NOMO-1 treated with DMSO at 0.1 percent for 48 hours (cell line): ENCODE results near the gene RAD50.
"Not testable (repeated sequence)": the region's sequence is repeated elsewhere in the genome, so short reads cannot be mapped to it uniquely, and the experiment has no call there.

Experiments
- DNase-seq: peaks from one replicate; lab custom pipeline; 2025; ENCODE audit not compliant: unreplicated experiment; lab: John Stamatoyannopoulos, UW

Gene RAD50

GRCh38 chr5:132629230-132629944, 72.6 kb downstream of the RAD50 start:
- DNase-seq: no peak

- not testable (repeated sequence) for DNase-seq
Observed at GRCh38 chr5:132633587-132633986, 76.8 kb downstream of the RAD50 start.

- no peak for DNase-seq
Observed at GRCh38 chr5:132635873-132636272, 79.1 kb downstream of the RAD50 start.

- DNase-seq: no peak
Observed at GRCh38 chr5:132637241-132637640, 80.5 kb downstream of the RAD50 start.

GRCh38 chr5:132639706-132640130, 82.9 kb downstream of the RAD50 start:
- no peak for DNase-seq

GRCh38 chr5:132640613-132641012, 83.8 kb downstream of the RAD50 start:
- no peak for DNase-seq

- no peak for DNase-seq
Observed at GRCh38 chr5:132641241-132641723, 84.5 kb downstream of the RAD50 start.

GRCh38 chr5:132641841-132642240, 85.1 kb downstream of the RAD50 start:
- DNase-seq: no peak

- DNase-seq: no peak
Observed at GRCh38 chr5:132644177-132644576, 87.4 kb downstream of the RAD50 start.

GRCh38 chr5:132646583-132647266, 89.9 kb downstream of the RAD50 start:
- DNase-seq: no peak

GRCh38 chr5:132647473-132647872, 90.7 kb downstream of the RAD50 start:
- no peak for DNase-seq

GRCh38 chr5:132648355-132648754, 91.6 kb downstream of the RAD50 start:
- no peak for DNase-seq

- no peak for DNase-seq
Observed at GRCh38 chr5:132651838-132652469, 95.2 kb downstream of the RAD50 start.

GRCh38 chr5:132653716-132654115, 96.9 kb downstream of the RAD50 start:
- DNase-seq: no peak

GRCh38 chr5:132655821-132656773, 99.3 kb downstream of the RAD50 start:
- no peak for DNase-seq

- DNase-seq: no peak
Observed at GRCh38 chr5:132656774-132657355, 100.1 kb downstream of the RAD50 start.

GRCh38 chr5:132657676-132658380, 101.1 kb downstream of the RAD50 start, which contains the start of gene IL13:
TSS of gene IL13 (plus strand) at chr5:132658173. CDS start at chr5:132658187, 14 bp downstream.
- DNase-seq: no peak

- no peak for DNase-seq
Observed at GRCh38 chr5:132658381-132659302, 101.9 kb downstream of the RAD50 start.
